Keratinocyte (primary cell): ENCODE data around the gene ADAMTS16. TPM values are rescaled to one million over a fixed set of nuclear protein-coding genes. Genes with fewer than 3 reads are reported as not detected.

ENCODE experiments used
- DNase-seq: peaks from one replicate; pipeline ENCODE4 v3.0.0-alpha.2; 2011; ENCODE audit warnings: low read depth, missing footprints, low spot score
- FAIRE-seq: peaks from 2 replicates; lab custom pipeline; 2011; peaks lifted over from hg19 to GRCh38; lab: Jason Lieb, UNC
- H2AFZ ChIP-seq: 2 replicates; pipeline ENCODE4 v1.6.0; 2012; ENCODE audit warnings: low read length, control low read depth, inconsistent platforms; ENCODE audit not compliant: control insufficient read depth
- H3K27ac ChIP-seq: 2 replicates; pipeline ENCODE4 v1.5.1; 2011; ENCODE audit warnings: low read length; ENCODE audit not compliant: control insufficient read depth, insufficient read depth
- H3K27me3 ChIP-seq: 3 replicates; pipeline ENCODE4 v1.6.0; 2011; ENCODE audit warnings: low read length; ENCODE audit not compliant: control insufficient read depth, insufficient read depth; ENCODE audit errors: extremely low read depth
- H3K36me3 ChIP-seq, 2 experiments: 2 replicates in 1 of 2; 3 replicates in 1 of 2; pipeline ENCODE4 v1.5.1; 2011; ENCODE audit warnings: low read length in 2 of 2, mild to moderate bottlenecking in 1 of 2; ENCODE audit not compliant: control insufficient read depth in 2 of 2, insufficient read depth in 2 of 2; ENCODE audit errors: extremely low read depth in 1 of 2
- H3K4me1 ChIP-seq: 3 replicates; pipeline ENCODE4 v1.5.1; 2011; ENCODE audit warnings: low read length; ENCODE audit not compliant: control insufficient read depth, insufficient read depth; ENCODE audit errors: extremely low read depth
- H3K4me2 ChIP-seq: 3 replicates; pipeline ENCODE4 v1.6.0; 2011; ENCODE audit warnings: low read depth, low read length; ENCODE audit not compliant: control insufficient read depth, insufficient read depth; ENCODE audit errors: extremely low read depth
- H3K4me3 ChIP-seq, 3 experiments: fragments of 200-600 bp in 1 of 3; sonication (generic) in 1 of 3; 2 replicates in 2 of 3; 3 replicates in 1 of 3; pipeline ENCODE4 v1.5.1; 2011 to 2016; ENCODE audit warnings: low read length in 3 of 3, mild to moderate bottlenecking in 3 of 3, control low read depth in 2 of 3, inconsistent platforms in 1 of 3, low read depth in 1 of 3, mixed read lengths in 1 of 3, mixed run types in 1 of 3, moderate library complexity in 1 of 3; ENCODE audit not compliant: control insufficient read depth in 2 of 3, insufficient read depth in 2 of 3; ENCODE audit errors: extremely low read depth in 1 of 3
- H3K79me2 ChIP-seq: 2 replicates; pipeline ENCODE4 v1.6.0; 2012; ENCODE audit warnings: low read length; ENCODE audit not compliant: control insufficient read depth, insufficient read depth
- H3K9ac ChIP-seq: 3 replicates; pipeline ENCODE4 v1.6.0; 2011; ENCODE audit warnings: low read length; ENCODE audit not compliant: control insufficient read depth, insufficient read depth; ENCODE audit errors: extremely low read depth
- H3K9me1 ChIP-seq: 3 replicates; pipeline ENCODE4 v1.6.0; 2011; ENCODE audit warnings: low read length; ENCODE audit not compliant: control insufficient read depth, insufficient read depth; ENCODE audit errors: extremely low read depth
- H3K9me3 ChIP-seq: 2 replicates; pipeline ENCODE4 v1.5.1; 2012; ENCODE audit warnings: low read depth, low read length; ENCODE audit not compliant: control insufficient read depth
- H4K20me1 ChIP-seq: 3 replicates; pipeline ENCODE4 v1.6.0; 2011; ENCODE audit warnings: low read length; ENCODE audit not compliant: control insufficient read depth, insufficient read depth; ENCODE audit errors: extremely low read depth
- EZH2 ChIP-seq: IDR thresholded peaks from one replicate; pipeline ENCODE4 v1.6.1; 2012; ENCODE audit warnings: inconsistent platforms, mild to moderate bottlenecking, low read length, moderate library complexity
- dilution Hi-C: fragments of 300-500 bp; cut with MboI; formaldehyde crosslinking; loops from one replicate; pipeline ENCODE4 v1.7.0; 2020; ENCODE audit warnings: low sequenced_read_pairs; ENCODE audit not compliant: extremely low pct_ligation_motif_present
- polyA plus RNA-seq, 5 experiments: library from polyadenylated mRNA; depleted of rRNA in 3 of 5; stranded (reverse) in 3 of 5; stranded (forward) in 1 of 5; unstranded in 1 of 5; fragments of >200 nt; gene quantifications; 1 replicate in 1 of 5; 2 replicates in 3 of 5; 3 replicates in 1 of 5; pipeline versions ENCODE4 v1.2.1 to v1.2.3, GENCODE V29; 2011 to 2012; ENCODE audit warnings: missing spikeins in 2 of 5, low read depth in 1 of 5, low replicate concordance in 1 of 5
- TF ChIP-seq, protein P1 (sequence below), 3 experiments: IDR thresholded peaks in 1 of 3; conservative IDR thresholded peaks in 1 of 3; optimal IDR thresholded peaks in 1 of 3; 2 replicates in 2 of 3; 3 replicates in 1 of 3; pipeline versions ENCODE3 to v1.5.1; 2011; ENCODE audit warnings: low read length in 3 of 3, mild to moderate bottlenecking in 3 of 3, moderate library complexity in 2 of 3, control low read depth in 1 of 3, inconsistent platforms in 1 of 3; ENCODE audit not compliant: insufficient read depth in 2 of 3; ENCODE audit errors: extremely low read depth in 1 of 3

ADAMTS16 gene
- polyA plus RNA-seq, 1 donor (not counting 4 experiments of a cell fraction or from before 2014, with no cell fraction given), result not detected

DNA sequence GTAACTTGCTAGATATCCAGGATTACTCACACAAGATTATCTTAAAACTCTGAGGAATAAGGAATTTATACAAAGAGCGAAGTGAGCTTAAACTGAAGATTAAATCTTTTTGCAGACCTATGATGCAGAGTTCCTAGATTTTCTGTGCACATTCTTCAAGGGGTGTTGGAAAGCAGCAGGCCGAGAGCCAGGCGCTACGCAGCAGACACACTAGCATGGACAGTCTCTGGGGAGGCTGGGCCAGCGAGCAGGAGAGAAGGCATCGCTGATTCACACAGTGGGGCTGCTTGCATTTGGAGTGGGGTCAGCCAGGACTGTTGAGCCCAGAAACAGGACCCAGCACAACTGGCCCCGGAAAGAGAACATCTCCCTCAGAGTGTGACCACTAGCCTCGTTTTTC, 136.3 kb downstream of the ADAMTS16 start:
- Histone ChIP-seq H3K4me2 (no peak overlapping the region), H3K79me2 (no peaks in the 10 kb centered on the region), H2AFZ (no peak overlapping the region), H3K9me1 (no peaks in the 10 kb centered on the region), H3K9ac (no peak overlapping the region), H4K20me1 (no peaks in the 10 kb centered on the region), H3K4me1 (peaks cover 8% of the 10 kb centered on the region), H3K36me3 (no peaks in the 10 kb centered on the region), H3K27ac (no peak overlapping the region), H3K27me3 (no peaks in the 10 kb centered on the region), H3K9me3 (no peaks in the 10 kb centered on the region), H3K4me3 (no peak overlapping the region)
- FAIRE-seq, result no peak
- dilution Hi-C loops, result no loop called here
- no peak for DNase-seq
- TF ChIP-seq, protein P1, sequence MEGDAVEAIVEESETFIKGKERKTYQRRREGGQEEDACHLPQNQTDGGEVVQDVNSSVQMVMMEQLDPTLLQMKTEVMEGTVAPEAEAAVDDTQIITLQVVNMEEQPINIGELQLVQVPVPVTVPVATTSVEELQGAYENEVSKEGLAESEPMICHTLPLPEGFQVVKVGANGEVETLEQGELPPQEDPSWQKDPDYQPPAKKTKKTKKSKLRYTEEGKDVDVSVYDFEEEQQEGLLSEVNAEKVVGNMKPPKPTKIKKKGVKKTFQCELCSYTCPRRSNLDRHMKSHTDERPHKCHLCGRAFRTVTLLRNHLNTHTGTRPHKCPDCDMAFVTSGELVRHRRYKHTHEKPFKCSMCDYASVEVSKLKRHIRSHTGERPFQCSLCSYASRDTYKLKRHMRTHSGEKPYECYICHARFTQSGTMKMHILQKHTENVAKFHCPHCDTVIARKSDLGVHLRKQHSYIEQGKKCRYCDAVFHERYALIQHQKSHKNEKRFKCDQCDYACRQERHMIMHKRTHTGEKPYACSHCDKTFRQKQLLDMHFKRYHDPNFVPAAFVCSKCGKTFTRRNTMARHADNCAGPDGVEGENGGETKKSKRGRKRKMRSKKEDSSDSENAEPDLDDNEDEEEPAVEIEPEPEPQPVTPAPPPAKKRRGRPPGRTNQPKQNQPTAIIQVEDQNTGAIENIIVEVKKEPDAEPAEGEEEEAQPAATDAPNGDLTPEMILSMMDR (optimal IDR thresholded peaks at IDR 0.05 in 1 of 3, IDR thresholded peaks at IDR 0.05 in 1 of 3, conservative IDR thresholded peaks at IDR 0.05 in 1 of 3; ENCODE audit: extremely low read depth in 1 of 3, insufficient read depth in 2 of 3, low read length in 3 of 3), result no peak
- TF ChIP-seq EZH2, result no peak

DNA sequence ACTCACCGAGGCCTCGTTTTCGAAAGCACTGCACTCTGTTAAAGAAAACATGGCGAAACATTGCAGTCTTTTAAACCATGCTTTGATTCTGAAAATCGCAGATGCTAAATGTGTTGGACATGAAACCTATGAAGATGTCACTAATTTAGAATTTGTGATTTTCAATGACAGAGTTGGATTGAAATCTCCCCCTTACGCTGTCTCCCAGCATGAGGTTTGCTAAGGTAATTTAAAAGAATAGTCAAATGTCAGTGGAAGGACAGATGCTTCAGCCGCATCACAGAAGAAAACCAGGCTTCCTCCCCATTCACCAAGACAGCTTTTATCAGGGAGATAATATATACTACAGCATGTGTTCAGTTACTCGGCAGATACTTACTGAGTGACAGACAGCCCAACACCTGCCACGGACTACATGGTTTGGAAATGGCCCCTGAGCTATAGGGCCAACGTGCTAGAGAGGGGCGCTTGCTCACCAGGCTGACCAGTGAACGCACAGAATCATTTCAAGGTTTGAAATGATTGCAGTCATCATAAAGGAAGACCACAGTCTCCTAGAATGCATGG, 136.9 kb downstream of the ADAMTS16 start:
- Histone ChIP-seq H3K9me1 (no peaks in the 10 kb centered on the region), H3K9ac (no peak overlapping the region), H3K9me3 (no peaks in the 10 kb centered on the region), H3K27ac (no peak overlapping the region), H4K20me1 (no peaks in the 10 kb centered on the region), H3K4me2 (no peak overlapping the region), H3K4me3 (no peak overlapping the region), H2AFZ (no peak overlapping the region), H3K27me3 (no peaks in the 10 kb centered on the region), H3K36me3 (no peaks in the 10 kb centered on the region), H3K4me1 (peaks cover 2% of the 10 kb centered on the region), H3K79me2 (no peaks in the 10 kb centered on the region)
- no peak for FAIRE-seq
- TF ChIP-seq, protein P1 (optimal IDR thresholded peaks at IDR 0.05 in 1 of 3, IDR thresholded peaks at IDR 0.05 in 1 of 3, conservative IDR thresholded peaks at IDR 0.05 in 1 of 3; ENCODE audit: extremely low read depth in 1 of 3, insufficient read depth in 2 of 3, low read length in 3 of 3), result no peak
- TF ChIP-seq EZH2, result no peak
- DNase-seq, result no peak
- dilution Hi-C loops, result no loop called here
